Neural progenitor cell (in vitro differentiated cells): ENCODE results near the gene ECEL1.

Experiments
- EZH2 ChIP-seq: fragments of 200-600 bp; sonication (generic); IDR thresholded peaks from 2 replicates; pipeline ENCODE4 v1.6.1; 2017; ENCODE audit warnings: antibody characterized with exemption, mild to moderate bottlenecking, moderate library complexity
- EZH2phosphoT487 ChIP-seq: fragments of 200-600 bp; sonication (generic); IDR thresholded peaks from 2 replicates; pipeline ENCODE4 v1.6.1; 2017; ENCODE audit warnings: antibody characterized with exemption
- TF ChIP-seq, protein P1 (sequence below): fragments of 200-600 bp; sonication (generic); IDR thresholded peaks from 2 replicates; pipeline ENCODE4 v1.5.1; 2017; ENCODE audit warnings: antibody characterized with exemption, mild to moderate bottlenecking

DNA sequence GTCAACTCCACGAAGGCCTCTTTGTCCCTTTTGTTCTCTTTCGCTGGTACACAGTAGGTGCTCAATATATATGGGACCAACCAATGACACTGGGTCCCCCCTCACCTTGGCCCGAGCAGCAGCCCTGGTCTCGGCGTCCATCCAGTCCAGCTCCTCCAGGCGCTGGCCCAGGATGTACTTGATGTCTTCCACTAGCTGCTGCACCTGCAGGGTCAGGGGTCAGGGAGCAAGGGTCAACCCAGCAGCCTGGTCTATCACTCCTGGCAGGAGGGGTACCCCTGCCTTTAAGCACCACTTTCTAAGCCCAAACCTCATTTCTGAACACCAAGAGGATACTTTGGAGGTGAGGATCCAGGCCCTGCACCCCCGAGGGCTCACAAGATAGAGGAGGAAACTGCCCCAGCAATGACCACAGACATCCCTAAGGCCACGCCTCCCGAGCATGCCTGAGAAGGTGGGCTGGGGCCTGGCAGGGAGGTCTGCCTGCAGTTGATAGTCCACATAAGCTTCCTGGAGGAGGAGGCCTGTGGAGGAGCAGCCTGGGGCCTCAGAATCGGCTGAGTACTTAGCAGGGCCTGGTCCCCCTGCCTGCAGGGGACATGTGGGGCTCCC lies 4.2 kb downstream of the ECEL1 start:
- TF ChIP-seq, protein P1, sequence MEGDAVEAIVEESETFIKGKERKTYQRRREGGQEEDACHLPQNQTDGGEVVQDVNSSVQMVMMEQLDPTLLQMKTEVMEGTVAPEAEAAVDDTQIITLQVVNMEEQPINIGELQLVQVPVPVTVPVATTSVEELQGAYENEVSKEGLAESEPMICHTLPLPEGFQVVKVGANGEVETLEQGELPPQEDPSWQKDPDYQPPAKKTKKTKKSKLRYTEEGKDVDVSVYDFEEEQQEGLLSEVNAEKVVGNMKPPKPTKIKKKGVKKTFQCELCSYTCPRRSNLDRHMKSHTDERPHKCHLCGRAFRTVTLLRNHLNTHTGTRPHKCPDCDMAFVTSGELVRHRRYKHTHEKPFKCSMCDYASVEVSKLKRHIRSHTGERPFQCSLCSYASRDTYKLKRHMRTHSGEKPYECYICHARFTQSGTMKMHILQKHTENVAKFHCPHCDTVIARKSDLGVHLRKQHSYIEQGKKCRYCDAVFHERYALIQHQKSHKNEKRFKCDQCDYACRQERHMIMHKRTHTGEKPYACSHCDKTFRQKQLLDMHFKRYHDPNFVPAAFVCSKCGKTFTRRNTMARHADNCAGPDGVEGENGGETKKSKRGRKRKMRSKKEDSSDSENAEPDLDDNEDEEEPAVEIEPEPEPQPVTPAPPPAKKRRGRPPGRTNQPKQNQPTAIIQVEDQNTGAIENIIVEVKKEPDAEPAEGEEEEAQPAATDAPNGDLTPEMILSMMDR: no peak
- TF ChIP-seq EZH2 (no peak), EZH2phosphoT487 (no peak)
